GM23338 (cell line): ENCODE measurements around the gene FGFRL1. TPM values are rescaled to one million over a fixed set of nuclear protein-coding genes. Genes with fewer than 3 reads are reported as not detected.

Source experiments
- ATAC-seq: fragments of 200-7000 bp; cut with Tn5 transposase; 3 replicates; pipeline ENCODE4 v1.9.1; 2020
- DNase-seq: peaks from one replicate; pipeline ENCODE4 v3.0.0-alpha.2; 2015; ENCODE audit warnings: low spot score
- H2AFZ ChIP-seq: fragments of 200-600 bp; sonication (generic); 2 replicates; pipeline ENCODE4 v1.8.0; 2016; ENCODE audit warnings: antibody characterized with exemption, mild to moderate bottlenecking, moderate library complexity
- H3F3A ChIP-seq: fragments of 200-600 bp; sonication (generic); replicated peaks from 2 replicates; pipeline ENCODE4 v1.8.0; 2017; ENCODE audit warnings: antibody characterized with exemption, mixed run types, low read depth
- H3K27ac ChIP-seq: fragments of 200-600 bp; sonication (generic); 2 replicates; pipeline ENCODE4 v1.6.1; 2016; ENCODE audit warnings: low read depth
- H3K27me3 ChIP-seq: fragments of 200-600 bp; sonication (generic); 2 replicates; pipeline ENCODE4 v1.8.0; 2016; ENCODE audit warnings: mild to moderate bottlenecking, mixed run types, moderate library complexity; ENCODE audit not compliant: insufficient read depth
- H3K36me3 ChIP-seq: fragments of 200-600 bp; sonication (generic); 2 replicates; pipeline ENCODE4 v1.8.0; 2016; ENCODE audit warnings: mild to moderate bottlenecking; ENCODE audit not compliant: insufficient read depth
- H3K4me1 ChIP-seq: fragments of 200-600 bp; sonication (generic); 2 replicates; pipeline ENCODE4 v1.8.0; 2016; ENCODE audit warnings: mild to moderate bottlenecking, moderate library complexity; ENCODE audit not compliant: insufficient read depth
- H3K4me2 ChIP-seq: fragments of 200-600 bp; sonication (generic); 2 replicates; pipeline ENCODE4 v1.7.1; 2017; ENCODE audit warnings: mixed run types
- H3K4me3 ChIP-seq: fragments of 200-600 bp; sonication (generic); 2 replicates; pipeline ENCODE4 v1.6.1; 2016; ENCODE audit warnings: mixed run types
- H3K79me2 ChIP-seq: fragments of 200-600 bp; sonication (generic); replicated peaks from 2 replicates; pipeline ENCODE4 v1.8.0; 2017; ENCODE audit warnings: mild to moderate bottlenecking; ENCODE audit not compliant: insufficient read depth
- H3K9me2 ChIP-seq: fragments of 200-600 bp; sonication (generic); 2 replicates; pipeline ENCODE4 v1.8.0; 2017; ENCODE audit not compliant: insufficient read depth
- H4K20me1 ChIP-seq: fragments of 200-600 bp; sonication (generic); replicated peaks from 2 replicates; pipeline ENCODE4 v1.8.0; 2017; ENCODE audit warnings: mild to moderate bottlenecking; ENCODE audit not compliant: insufficient read depth
- H3K27ac Mint-ChIP-seq: 2 replicates; pipeline ENCODE4 v1.8.0; 2020; ENCODE audit warnings: inconsistent platforms, mild to moderate bottlenecking, moderate library complexity, mixed read lengths
- H3K27me3 Mint-ChIP-seq: 3 replicates; pipeline ENCODE4 v1.8.0; 2022; ENCODE audit warnings: low read depth, mild to moderate bottlenecking, moderate library complexity, mixed read lengths, inconsistent platforms; ENCODE audit not compliant: insufficient read depth, poor library complexity
- H3K36me3 Mint-ChIP-seq: 3 replicates; pipeline ENCODE4 v1.8.0; 2021; ENCODE audit warnings: low read depth, mild to moderate bottlenecking, inconsistent platforms, moderate library complexity, mixed read lengths
- H3K4me1 Mint-ChIP-seq: 3 replicates; pipeline ENCODE4 v1.8.0; 2020; ENCODE audit warnings: mild to moderate bottlenecking, inconsistent platforms, mixed read lengths
- H3K4me3 Mint-ChIP-seq: 3 replicates; pipeline ENCODE4 v1.8.0; 2021; ENCODE audit warnings: moderate library complexity, mild to moderate bottlenecking, inconsistent platforms, mixed read lengths
- H3K9me3 Mint-ChIP-seq: 3 replicates; pipeline ENCODE4 v1.8.0; 2020; ENCODE audit warnings: moderate library complexity, mild to moderate bottlenecking, inconsistent platforms, mixed read lengths
- CREB1 ChIP-seq: fragments of 250-450 bp; sonication (Bioruptor Pico); IDR thresholded peaks from 2 replicates; pipeline ENCODE4 v1.5.0; 2020; ENCODE audit warnings: low read depth, mild to moderate bottlenecking, moderate library complexity
- CTCF ChIP-seq, 2 experiments: fragments of 200-600 bp in 1 of 2; sonication (generic) in 1 of 2; conservative IDR thresholded peaks; 2 replicates each; pipeline versions ENCODE4 v1.5.1 to v1.6.1; 2016 to 2017; ENCODE audit warnings: antibody characterized with exemption in 2 of 2, low read depth in 2 of 2, mild to moderate bottlenecking in 2 of 2, moderate library complexity in 1 of 2
- ETS1 ChIP-seq: IDR thresholded peaks from 2 replicates; pipeline ENCODE4 v1.6.1; 2016; ENCODE audit warnings: antibody characterized with exemption
- EZH2 ChIP-seq: fragments of 200-600 bp; sonication (generic); IDR thresholded peaks from one replicate; pipeline ENCODE4 v1.8.0; 2017; ENCODE audit warnings: antibody characterized with exemption, mild to moderate bottlenecking, low read depth; ENCODE audit not compliant: unreplicated experiment
- EZH2phosphoT487 ChIP-seq: fragments of 200-600 bp; sonication (generic); IDR thresholded peaks from one replicate; pipeline ENCODE4 v1.8.1; 2018; ENCODE audit warnings: antibody characterized with exemption; ENCODE audit not compliant: unreplicated experiment
- JUNB ChIP-seq: IDR thresholded peaks from one replicate; pipeline ENCODE4 v1.6.1; 2016; ENCODE audit warnings: antibody characterized with exemption; ENCODE audit not compliant: unreplicated experiment
- NANOG ChIP-seq: IDR thresholded peaks from 2 replicates; pipeline ENCODE4 v1.6.1; 2016; ENCODE audit warnings: antibody characterized with exemption, borderline replicate concordance
- POLR2AphosphoS5 ChIP-seq: IDR thresholded peaks from 2 replicates; pipeline ENCODE4 v1.6.1; 2016; ENCODE audit warnings: antibody characterized with exemption, low read depth
- REST ChIP-seq: IDR thresholded peaks from one replicate; pipeline ENCODE4 v1.6.1; 2018; ENCODE audit warnings: antibody characterized with exemption; ENCODE audit not compliant: unreplicated experiment
- STAT1 ChIP-seq: IDR thresholded peaks from one replicate; pipeline ENCODE4 v1.6.1; 2016; ENCODE audit warnings: antibody characterized with exemption; ENCODE audit not compliant: unreplicated experiment
- ZNF114 ChIP-seq: fragments of 250-450 bp; sonication (Bioruptor Pico); IDR thresholded peaks from 2 replicates; pipeline ENCODE4 v1.5.0; 2020; ENCODE audit warnings: mild to moderate bottlenecking, moderate library complexity
- ZNF331 ChIP-seq: fragments of 250-450 bp; sonication (Bioruptor Pico); IDR thresholded peaks from 2 replicates; pipeline ENCODE4 v1.5.0; 2020; ENCODE audit warnings: low read depth, mild to moderate bottlenecking, moderate library complexity
- ZNF462 ChIP-seq: fragments of 250-450 bp; sonication (Bioruptor Pico); IDR thresholded peaks from 2 replicates; pipeline ENCODE4 v1.5.0; 2020; ENCODE audit warnings: mild to moderate bottlenecking, moderate library complexity
- polyA plus RNA-seq: library from polyadenylated mRNA; unstranded; fragments of >200 nt; fragmentation: Nextera tagmentation; extraction: Ambion mirVana; gene quantifications from 2 replicates; pipeline ENCODE4 v1.2.1, GENCODE V29; 2016
- total RNA-seq: library from RNA; depleted of rRNA; stranded (reverse); fragments of >200 nt; shearing (Covaris generic); gene quantifications from 2 replicates; pipeline ENCODE4 v1.2.3, GENCODE V29; 2014

FGFRL1 gene
- total and polyA plus RNA-seq, 2 experiments from 2014 or later: 7.0 to 35.8 TPM

GRCh38 chr4:1048773-1049590 is 37.6 kb downstream of the FGFRL1 start:
- Histone ChIP-seq H3K27ac (no peak overlapping the region), H3K9me2 (no peaks in the 10 kb centered on the region), H4K20me1 (no peaks in the 10 kb centered on the region), H3K4me1 (no peaks in the 10 kb centered on the region), H3K36me3 (no peaks in the 10 kb centered on the region), H3F3A (no peaks in the 10 kb centered on the region), H3K27me3 (no peaks in the 10 kb centered on the region), H3K4me2 (no peak overlapping the region), H2AFZ (no peak overlapping the region), H3K4me3 (no peak overlapping the region), H3K79me2 (no peaks in the 10 kb centered on the region)
- Mint-ChIP-seq H3K27ac (no peak overlapping the region), H3K27me3 (peaks cover 15% of the 10 kb centered on the region), H3K4me3 (no peak overlapping the region), H3K4me1 (peaks cover 6% of the 10 kb centered on the region), H3K36me3 (peaks cover 3% of the 10 kb centered on the region; the same call in 1 of the 3 replicates), H3K9me3 (peaks cover 3% of the 10 kb centered on the region; the same call in 2 of the 3 replicates)
- no peak for DNase-seq
- TF ChIP-seq REST (no peak), EZH2 (no peak), JUNB (no peak), ZNF331 (CRISPR knock-in tag) (no peak), ETS1 (no peak), POLR2AphosphoS5 (no peak), CREB1 (CRISPR knock-in tag) (no peak), EZH2phosphoT487 (no peak), NANOG (no peak), STAT1 (no peak), ZNF114 (CRISPR knock-in tag) (no peak), CTCF (conservative IDR thresholded peaks at IDR 0.05; ENCODE audit: low read depth in 2 of 2) (no peak), ZNF462 (CRISPR knock-in tag) (no peak)
- no peak for ATAC-seq
